ENCODE results near the gene KRTAP5-4. TPM values are rescaled to one million over a fixed set of nuclear protein-coding genes. Genes with fewer than 3 reads are reported as not detected.

The KRTAP5-4 gene, protein sequence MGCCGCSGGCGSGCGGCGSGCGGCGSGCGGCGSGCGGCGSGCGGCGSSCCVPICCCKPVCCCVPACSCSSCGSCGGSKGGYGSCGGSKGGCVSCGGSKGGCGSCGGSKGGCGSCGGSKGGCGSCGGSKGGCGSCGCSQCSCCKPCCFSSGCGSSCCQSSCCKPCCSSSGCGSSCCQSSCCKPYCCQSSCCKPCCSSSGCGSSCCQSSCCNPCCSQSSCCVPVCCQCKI
- total RNA-seq = not detected in 2 replicates

DNA sequence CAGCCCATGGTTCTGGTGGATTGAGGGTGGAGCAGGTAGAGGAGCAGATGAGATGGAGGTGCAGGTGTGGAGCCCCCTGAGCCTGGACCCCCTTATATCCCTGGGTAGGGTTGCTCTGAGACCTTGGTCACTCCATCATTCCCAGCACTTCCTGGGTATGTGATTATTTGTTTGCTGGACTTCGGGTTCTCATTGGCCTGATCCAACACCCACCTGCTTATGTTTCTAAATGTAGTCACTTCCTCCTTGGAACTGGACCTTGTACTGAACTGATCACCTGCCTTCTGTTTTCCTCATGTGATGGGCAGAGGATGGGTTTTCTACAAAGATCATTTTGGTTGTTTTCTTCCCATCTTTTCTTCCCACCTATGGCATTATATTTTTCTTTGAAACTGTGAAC lies at the start of gene KRTAP5-4:
TSS of gene KRTAP5-4 (minus strand) at position 53 of the 400 bp plus-strand sequence. CDS start at position 8, 45 bp downstream.

DNA sequence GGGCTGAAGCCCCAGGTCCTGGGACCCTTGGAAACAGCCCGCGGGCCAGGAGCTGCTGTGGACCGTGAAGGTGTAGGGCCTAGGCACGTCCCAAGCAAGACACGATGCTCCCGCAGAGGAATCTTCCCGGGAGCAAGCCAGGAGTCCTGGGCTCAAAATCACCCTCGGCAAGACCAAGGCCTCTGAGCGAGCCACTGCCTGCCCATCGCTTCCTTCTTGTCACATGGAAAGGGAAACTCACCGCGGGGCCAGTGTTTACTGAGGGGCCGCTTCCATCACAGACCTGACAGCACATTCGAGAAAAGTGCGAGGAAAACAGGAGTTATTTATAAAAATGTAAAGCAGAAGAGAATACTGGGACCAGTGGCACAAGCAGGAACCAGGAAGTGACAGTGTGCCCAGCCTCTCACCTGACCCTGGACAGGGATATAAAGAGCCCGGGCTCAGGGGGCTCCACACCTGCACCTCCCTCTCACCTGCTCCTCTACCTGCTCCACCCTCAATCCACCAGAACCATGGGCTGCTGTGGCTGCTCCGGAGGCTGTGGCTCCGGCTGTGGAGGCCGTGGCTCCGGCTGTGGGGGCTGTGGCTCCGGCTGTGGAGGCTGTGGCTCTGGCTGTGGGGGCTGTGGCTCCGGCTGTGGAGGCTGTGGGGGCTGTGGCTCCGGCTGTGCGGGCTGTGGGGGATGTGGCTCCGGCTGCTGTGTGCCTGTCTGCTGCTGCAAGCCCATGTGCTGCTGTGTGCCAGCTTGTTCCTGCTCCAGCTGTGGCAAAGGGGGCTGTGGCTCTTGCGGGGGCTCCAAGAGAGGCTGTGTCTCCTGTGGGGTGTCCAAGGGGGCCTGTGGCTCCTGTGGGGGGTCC lies 7.6 kb upstream of the KRTAP5-4 start, which contains the start of gene KRTAP5-5:
TSS of gene KRTAP5-5 (plus strand) at position 450 of the 860 bp plus-strand sequence. CDS start at position 516, 66 bp downstream.

DNA sequence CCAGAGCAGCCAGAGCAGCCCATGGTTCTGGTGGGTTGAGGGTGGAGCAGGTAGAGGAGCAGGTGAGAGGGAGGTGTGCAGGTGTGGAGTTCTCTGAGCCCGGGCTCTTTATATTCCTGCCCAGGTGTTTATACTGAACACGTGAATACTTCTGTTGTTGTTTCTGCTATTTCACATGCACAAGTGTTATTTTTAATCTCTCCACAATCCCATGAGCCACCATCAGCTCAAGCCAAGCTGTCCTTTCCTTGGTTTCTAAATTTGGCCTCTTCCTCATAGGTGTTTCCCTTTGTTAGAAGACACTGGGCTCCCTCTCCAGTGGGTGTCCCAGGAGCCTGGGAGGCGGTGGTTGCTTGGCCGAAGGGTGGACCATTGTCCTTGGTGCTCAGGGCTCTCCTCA lies 13.6 kb downstream of the KRTAP5-4 start, which contains the start of gene KRTAP5-3:
TSS of gene KRTAP5-3 (minus strand) at position 101 of the 400 bp plus-strand sequence. CDS start at position 23, 78 bp downstream.

DNA sequence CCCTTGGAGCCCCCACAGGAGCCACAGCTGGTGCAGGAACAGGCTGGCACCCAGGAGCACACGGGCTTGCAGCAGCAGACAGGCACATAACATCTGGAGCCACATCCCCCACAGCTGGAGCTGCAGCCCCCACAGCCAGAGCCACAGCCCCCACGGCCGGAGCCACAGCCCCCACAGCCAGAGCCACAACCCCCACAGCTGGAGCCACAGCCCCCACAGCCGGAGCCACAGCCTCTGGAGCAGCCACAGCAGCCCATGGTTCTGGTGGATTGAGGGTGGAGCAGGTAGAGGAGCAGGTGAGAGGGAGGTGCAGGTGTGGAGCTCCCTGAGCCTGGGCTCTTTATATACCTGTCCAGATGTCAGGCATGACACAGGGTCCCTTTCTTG lies 24.0 kb downstream of the KRTAP5-4 start, which contains the start of gene KRTAP5-2:
TSS of gene KRTAP5-2 (minus strand) at position 301 of the 387 bp plus-strand sequence. CDS start at position 257, 44 bp downstream.

DNA sequence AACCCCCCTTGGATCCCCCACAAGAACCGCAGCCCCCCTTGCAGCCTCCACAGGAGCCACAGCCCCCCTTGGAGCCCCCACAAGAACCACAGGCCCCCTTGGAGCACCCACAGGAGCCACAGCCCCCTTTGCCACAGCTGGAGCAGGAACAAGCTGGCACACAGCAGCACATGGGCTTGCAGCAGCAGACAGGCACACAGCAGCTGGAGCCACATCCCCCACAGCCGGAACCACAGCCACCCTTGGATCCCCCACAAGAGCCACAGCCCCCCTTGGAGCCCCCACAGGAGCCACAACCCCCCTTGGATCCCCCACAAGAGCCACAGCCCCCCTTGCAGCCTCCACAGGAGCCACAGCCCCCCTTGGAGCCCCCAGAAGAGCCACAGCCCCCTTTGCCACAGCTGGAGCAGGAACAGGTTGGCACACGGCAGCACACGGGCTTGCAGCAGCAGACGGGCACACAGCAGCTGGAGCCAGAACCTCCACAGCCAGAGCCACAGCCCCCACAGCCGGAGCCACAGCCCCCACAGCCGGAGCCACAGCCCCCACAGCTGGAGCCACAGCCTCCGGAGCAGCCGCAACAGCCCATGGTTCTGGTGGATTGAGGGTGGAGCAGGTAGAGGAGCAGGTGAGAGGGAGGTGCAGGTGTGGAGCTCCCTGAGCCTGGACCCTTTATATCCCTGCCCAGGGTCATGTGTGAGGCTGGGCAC lies 37.1 kb downstream of the KRTAP5-4 start, which contains the start of gene KRTAP5-1:
TSS of gene KRTAP5-1 (minus strand) at position 623 of the 710 bp plus-strand sequence. CDS start at position 589, 34 bp downstream.

DNA sequence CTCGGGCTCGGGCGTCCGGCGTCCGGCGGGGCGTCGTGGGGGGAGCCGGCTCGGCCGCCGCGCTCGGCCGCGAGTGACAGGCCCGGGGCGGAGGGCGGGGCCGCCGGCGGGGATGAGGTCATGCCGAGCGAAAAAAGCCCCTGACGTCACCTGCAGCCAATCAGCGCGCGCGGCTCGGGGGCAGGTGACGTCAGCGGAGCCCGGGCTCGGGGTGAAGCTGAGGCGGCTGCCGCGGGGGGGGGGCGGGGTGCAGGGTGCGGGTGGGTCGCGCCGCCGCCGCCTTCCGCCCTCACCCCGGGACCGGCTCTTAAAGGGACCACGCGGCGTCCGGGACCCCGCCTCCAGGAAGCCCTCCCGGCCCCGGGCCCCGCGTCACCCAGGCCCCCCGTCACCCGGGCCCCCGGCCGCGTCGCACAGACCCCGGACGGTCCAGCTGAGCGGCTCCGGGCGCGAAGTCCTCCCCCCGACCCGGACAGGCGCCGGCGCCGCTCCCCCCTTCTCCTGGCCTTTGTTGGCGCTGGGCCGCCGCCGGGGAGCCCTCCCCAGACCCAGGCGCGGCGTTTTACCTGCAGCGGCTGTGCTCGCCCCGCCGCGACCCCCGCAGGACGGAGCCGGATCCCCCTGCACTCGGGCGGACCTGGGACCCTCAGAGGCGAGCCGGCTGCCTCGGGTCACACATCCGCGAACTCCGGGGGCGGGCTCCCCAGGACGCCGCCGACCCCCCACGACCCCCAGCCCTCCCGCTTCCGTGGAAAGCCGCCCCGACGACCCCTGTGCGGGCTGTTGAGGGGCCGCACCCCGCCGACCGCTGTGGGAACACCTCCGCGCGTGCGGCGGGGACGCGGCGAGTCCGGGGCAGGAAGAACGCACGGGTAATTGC lies 49.5 kb downstream of the KRTAP5-4 start, which contains the start of gene DUSP8:
TSS of gene DUSP8 (minus strand) at position 75 of the 880 bp plus-strand sequence. CDS start 6,445 bp downstream, outside the sequence.

Other genes starting within 250 kb of the KRTAP5-4 start
- gene BRSK2, start 232.2 kb downstream of the KRTAP5-4 start, total RNA-seq = 0.50 TPM in 1 of 2 replicates, not detected in the other
- gene MOB2, start 135.4 kb downstream of the KRTAP5-4 start, total RNA-seq = 19.9 and 24.4 TPM in 2 replicates
- 0.44 and 0.50 TPM in 2 replicates for gene DUSP8, start 49.9 kb downstream of the KRTAP5-4 start, total RNA-seq
- gene KRTAP5-1, start 36.9 kb downstream of the KRTAP5-4 start, total RNA-seq = not detected in 2 replicates
- not detected in 2 replicates for gene KRTAP5-2, start 23.8 kb downstream of the KRTAP5-4 start, total RNA-seq
- not detected in 2 replicates for gene KRTAP5-3, start 13.7 kb downstream of the KRTAP5-4 start, total RNA-seq
- not detected in 2 replicates for gene KRTAP5-5, start 7.6 kb upstream of the KRTAP5-4 start, total RNA-seq
- gene KRTAP5-6, start 75.1 kb upstream of the KRTAP5-4 start, total RNA-seq = not detected in 2 replicates
- gene IFITM10, start 128.5 kb upstream of the KRTAP5-4 start, total RNA-seq = 0.89 and 1.5 TPM in 2 replicates
- gene CTSD, start 141.8 kb upstream of the KRTAP5-4 start, total RNA-seq = 125 and 288 TPM in 2 replicates
- gene SYT8, start 212.9 kb upstream of the KRTAP5-4 start, total RNA-seq = not detected in 2 replicates
- not detected in 2 replicates for gene TNNI2, start 216.8 kb upstream of the KRTAP5-4 start, total RNA-seq
- gene LSP1, start 230.9 kb upstream of the KRTAP5-4 start, total RNA-seq = 0.33 and 0.62 TPM in 2 replicates